HepG2 (cell line): ENCODE results near the gene MAPK9. TPM values are rescaled to one million over a fixed set of nuclear protein-coding genes. Genes with fewer than 3 reads are reported as not detected.

Experiments used
- ATAC-seq: fragments of 200-7000 bp; cut with Tn5 transposase; 3 replicates; pipeline ENCODE4 v1.9.1; 2020; ENCODE audit warnings: mild to moderate bottlenecking, moderate library complexity
- BruUV-seq: library from RNA; stranded (reverse); fragments of 400-500 nt; replicated peaks from 2 replicates; lab custom pipeline; 2021; lab: Mats Ljungman, UMichigan
- CTCF ChIA-PET: fragments of 300-600 bp; formaldehyde crosslinking; extraction: SDS; loops from one replicate; lab custom pipeline; 2021; ENCODE audit warnings: low total read pairs, inconsistent platforms, low intra/inter-chr PET ratio; lab: Yijun Ruan, JAX
- POLR2A ChIA-PET: fragments of 350-600 bp; sonication (Branson Sonifier 250); formaldehyde crosslinking; loops from one replicate; lab custom pipeline; 2020; ENCODE audit warnings: antibody characterized with exemption, inconsistent platforms; lab: Yijun Ruan, JAX
- DNase-seq: peaks from one replicate; pipeline ENCODE4 v3.0.0-alpha.2; 2015; ENCODE audit warnings: low spot score
- FAIRE-seq: peaks from 3 replicates; lab custom pipeline; 2011; peaks lifted over from hg19 to GRCh38; lab: Jason Lieb, UNC
- H2AFZ ChIP-seq: one replicate; pipeline ENCODE4 v1.6.1; 2011; ENCODE audit warnings: low read length, inconsistent platforms
- H3K27ac ChIP-seq: fragments of 300-600 bp; 3 replicates; pipeline ENCODE4 v1.8.0; 2011; ENCODE audit warnings: mixed run types, mild to moderate bottlenecking, mixed read lengths, low read length, inconsistent platforms; ENCODE audit not compliant: insufficient read depth; ENCODE audit errors: extremely low read length
- H3K27me3 ChIP-seq, 2 experiments: fragments of 200-600 bp in 1 of 2; 2 replicates in 1 of 2; 3 replicates in 1 of 2; pipeline versions ENCODE4 v1.6.0 to v1.8.0; 2011; ENCODE audit warnings: low read length in 2 of 2, mild to moderate bottlenecking in 2 of 2, moderate library complexity in 2 of 2, inconsistent platforms in 1 of 2; ENCODE audit not compliant: insufficient read depth in 2 of 2, control insufficient read depth in 1 of 2
- H3K36me3 ChIP-seq, 2 experiments: fragments of 200-600 bp in 1 of 2; replicated peaks in 1 of 2; 2 replicates in 1 of 2; 3 replicates in 1 of 2; pipeline versions ENCODE4 v1.5.1 to v1.8.0; 2011; ENCODE audit warnings: low read length in 2 of 2, inconsistent platforms in 1 of 2; ENCODE audit not compliant: insufficient read depth in 2 of 2, control insufficient read depth in 1 of 2
- H3K4me1 ChIP-seq: 2 replicates; pipeline ENCODE4 v1.5.1; 2012; ENCODE audit warnings: low read length, inconsistent platforms; ENCODE audit not compliant: insufficient read depth
- H3K4me2 ChIP-seq: 2 replicates; pipeline ENCODE4 v1.6.0; 2011; ENCODE audit warnings: low read depth, low read length, inconsistent platforms
- H3K4me3 ChIP-seq, 3 experiments: fragments of 200-600 bp in 1 of 3; sonication (generic), shearing (Covaris generic) in 1 of 3; replicated peaks in 1 of 3; 2 replicates each; pipeline ENCODE4 v1.5.1; 2011 to 2016; ENCODE audit warnings: low read length in 3 of 3, inconsistent platforms in 2 of 3, low read depth in 2 of 3, mild to moderate bottlenecking in 2 of 3, control low read depth in 1 of 3, mixed read lengths in 1 of 3; ENCODE audit not compliant: insufficient read depth in 1 of 3
- H3K79me2 ChIP-seq: one replicate; pipeline ENCODE4 v1.6.1; 2011; ENCODE audit warnings: low read length, inconsistent platforms; ENCODE audit not compliant: insufficient read depth
- H3K9ac ChIP-seq: 2 replicates; pipeline ENCODE4 v1.6.0; 2011; ENCODE audit warnings: mild to moderate bottlenecking, low read depth, low read length, inconsistent platforms; ENCODE audit not compliant: insufficient read depth
- H3K9me3 ChIP-seq: 2 replicates; pipeline ENCODE4 v1.5.1; 2012; ENCODE audit warnings: mild to moderate bottlenecking, low read length
- H4K20me1 ChIP-seq: 2 replicates; pipeline ENCODE4 v1.6.0; 2011; ENCODE audit warnings: inconsistent platforms, mild to moderate bottlenecking, low read length, moderate library complexity; ENCODE audit not compliant: insufficient read depth
- ATF7-NPFF ChIP-seq: sonication (generic); formaldehyde crosslinking; IDR thresholded peaks from 2 replicates; pipeline ENCODE4 v1.8.1; 2023; ENCODE audit warnings: mild to moderate bottlenecking, low read depth, missing genetic modification reagents, moderate library complexity
- DR1 ChIP-seq: sonication (generic); formaldehyde crosslinking; IDR thresholded peaks from 2 replicates; pipeline ENCODE4 v1.8.0; 2021; ENCODE audit warnings: mild to moderate bottlenecking, missing genetic modification reagents, inconsistent platforms
- ESRRA ChIP-seq: sonication (generic); formaldehyde crosslinking; IDR thresholded peaks from 2 replicates; pipeline ENCODE4 v1.5.1; 2020; ENCODE audit warnings: mild to moderate bottlenecking, low read depth, missing genetic modification reagents
- FIP1L1 ChIP-seq: fragments of 200-400 bp; formaldehyde crosslinking; IDR thresholded peaks from 2 replicates; pipeline ENCODE4 v1.6.1; 2018; ENCODE audit warnings: low read depth, mild to moderate bottlenecking, low read length, moderate library complexity, borderline replicate concordance; ENCODE audit not compliant: insufficient read depth
- FOXK2 ChIP-seq: fragments of 450-650 bp; IDR thresholded peaks from 2 replicates; pipeline ENCODE4 v1.6.1; 2016
- KLF13 ChIP-seq: sonication (generic); formaldehyde crosslinking; IDR thresholded peaks from 2 replicates; pipeline ENCODE4 v1.4.0; 2020; ENCODE audit warnings: mild to moderate bottlenecking, missing genetic modification reagents
- NR1H2 ChIP-seq: sonication (generic); formaldehyde crosslinking; IDR thresholded peaks from 2 replicates; pipeline ENCODE4 v1.8.1; 2022; ENCODE audit warnings: low read depth, missing genetic modification reagents, borderline replicate concordance
- NR2F1 ChIP-seq, 2 experiments: fragments of 450-650 bp in 1 of 2; formaldehyde crosslinking in 1 of 2; IDR thresholded peaks; 2 replicates each; pipeline versions ENCODE4 v1.5.0 to v1.6.1; 2016 to 2020; ENCODE audit warnings: mild to moderate bottlenecking in 1 of 2, missing compliant biosample characterization in 1 of 2, missing genetic modification reagents in 1 of 2, moderate library complexity in 1 of 2
- RAD21 ChIP-seq: fragments of 450-650 bp; formaldehyde crosslinking; IDR thresholded peaks from 2 replicates; pipeline ENCODE4 v1.5.0; 2020; ENCODE audit warnings: mild to moderate bottlenecking
- SNRNP70 ChIP-seq: fragments of 200-400 bp; formaldehyde crosslinking; IDR thresholded peaks from 2 replicates; pipeline ENCODE4 v1.6.1; 2017; ENCODE audit warnings: mild to moderate bottlenecking, low read depth, low read length, moderate library complexity
- THYN1 ChIP-seq: sonication (generic); formaldehyde crosslinking; IDR thresholded peaks from 2 replicates; pipeline ENCODE4 v1.8.1; 2023; ENCODE audit warnings: low read depth, mild to moderate bottlenecking, moderate library complexity, missing genetic modification reagents, borderline replicate concordance
- ZNF354B ChIP-seq: sonication (generic); formaldehyde crosslinking; IDR thresholded peaks from 2 replicates; pipeline ENCODE4 v1.8.0; 2022; ENCODE audit warnings: mild to moderate bottlenecking, missing genetic modification reagents
- ZNF432 ChIP-seq: sonication (generic); formaldehyde crosslinking; IDR thresholded peaks from 2 replicates; pipeline ENCODE4 v1.5.0; 2020; ENCODE audit warnings: missing genetic modification reagents, mild to moderate bottlenecking, borderline replicate concordance
- ZNF644 ChIP-seq: IDR thresholded peaks from 2 replicates; pipeline ENCODE4 v1.6.1; 2016; ENCODE audit warnings: low read depth
- WGBS: methylation state at CpG from one replicate; pipeline ENCODE4 v1.1.6; 2017; ENCODE audit warnings: low lambda C conversion rate; 5-methylcytosine and 5-hydroxymethylcytosine counted together
- in situ Hi-C: cut with HindIII; loops from 2 replicates; pipeline ENCODE4 v1.10.0; 2017; ENCODE audit warnings: low pct_unique_long_range_greater_than_20kb; ENCODE audit not compliant: extremely low pct_ligation_motif_present
- intact Hi-C: fragments of 100-400 bp; cut with micrococcal nuclease; formaldehyde crosslinking; loops from one replicate; pipeline ENCODE4 v1.10.0; 2022; ENCODE audit not compliant: unreplicated experiment
- polyA plus RNA-seq, 8 experiments: library from polyadenylated mRNA; depleted of rRNA in 3 of 8; stranded (reverse) in 7 of 8; unstranded in 1 of 8; fragments of >200 nt; fragmentation: Illumina TruSeq in 4 of 8; extraction: Trizol in 4 of 8; gene quantifications; 2 replicates each; pipeline versions ENCODE4 v1.2.1 to v1.2.3, GENCODE V29; 2011 to 2016; ENCODE audit warnings: low read depth in 4 of 8, missing spikeins in 1 of 8, mixed read lengths in 1 of 8; ENCODE audit not compliant: insufficient read depth in 1 of 8
- total RNA-seq, 5 experiments: library from RNA; depleted of rRNA; stranded (reverse); fragments of >200 nt; fragmentation: Illumina TruSeq; extraction: Trizol; gene quantifications; 2 replicates each; pipeline ENCODE4 v1.2.3, GENCODE V29; 2016; ENCODE audit warnings: low read depth in 1 of 5
- TF ChIP-seq, protein P1 (sequence below): sonication (generic); formaldehyde crosslinking; IDR thresholded peaks from 2 replicates; pipeline ENCODE4 v1.5.0; 2020; ENCODE audit warnings: missing genetic modification reagents
- TF ChIP-seq, protein P2 (sequence below): sonication (generic); formaldehyde crosslinking; IDR thresholded peaks from 2 replicates; pipeline ENCODE4 v1.5.0; 2020; ENCODE audit warnings: missing genetic modification reagents, mild to moderate bottlenecking, borderline replicate concordance
- TF ChIP-seq, protein P3 (sequence below): sonication (generic); formaldehyde crosslinking; IDR thresholded peaks from 2 replicates; pipeline ENCODE4 v1.8.0; 2022; ENCODE audit warnings: mild to moderate bottlenecking, missing genetic modification reagents, moderate library complexity

Gene MAPK9
- total and polyA plus RNA-seq, 2 of the 13 experiments (the other 11 are each of a cell fraction or from before 2014, with no cell fraction given): 30.1 to 56.1 TPM

DNA sequence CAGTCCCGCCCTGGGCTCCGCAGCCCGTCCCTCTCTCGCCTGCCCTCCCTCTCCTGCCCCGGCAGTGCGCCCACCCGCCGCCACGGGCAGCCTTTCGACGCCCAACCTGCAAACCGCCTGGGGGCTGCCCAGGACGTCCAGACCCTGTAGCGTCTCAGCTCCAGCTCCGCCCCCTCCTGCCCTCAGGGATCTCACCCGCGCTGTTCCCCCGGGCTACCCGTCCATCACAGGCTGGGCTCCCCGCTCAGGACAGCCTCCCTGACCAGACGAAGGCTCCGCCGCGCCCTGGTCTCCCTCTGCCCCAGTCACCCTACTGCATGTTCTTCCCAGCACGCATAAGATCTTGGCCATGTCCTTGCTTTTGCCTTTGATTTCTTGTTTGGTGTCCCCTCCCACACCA, 84.3 kb downstream of the MAPK9 start:
- BruUV-seq: no TSS peak

More for the DNA sequence above, 84.3 kb downstream of the MAPK9 start:
- TF ChIP-seq, protein P1, sequence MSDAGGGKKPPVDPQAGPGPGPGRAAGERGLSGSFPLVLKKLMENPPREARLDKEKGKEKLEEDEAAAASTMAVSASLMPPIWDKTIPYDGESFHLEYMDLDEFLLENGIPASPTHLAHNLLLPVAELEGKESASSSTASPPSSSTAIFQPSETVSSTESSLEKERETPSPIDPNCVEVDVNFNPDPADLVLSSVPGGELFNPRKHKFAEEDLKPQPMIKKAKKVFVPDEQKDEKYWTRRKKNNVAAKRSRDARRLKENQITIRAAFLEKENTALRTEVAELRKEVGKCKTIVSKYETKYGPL (CRISPR knock-in tag): no peak
- no peak for TF ChIP-seq RAD21 (CRISPR knock-in tag)
- TF ChIP-seq, protein P2, sequence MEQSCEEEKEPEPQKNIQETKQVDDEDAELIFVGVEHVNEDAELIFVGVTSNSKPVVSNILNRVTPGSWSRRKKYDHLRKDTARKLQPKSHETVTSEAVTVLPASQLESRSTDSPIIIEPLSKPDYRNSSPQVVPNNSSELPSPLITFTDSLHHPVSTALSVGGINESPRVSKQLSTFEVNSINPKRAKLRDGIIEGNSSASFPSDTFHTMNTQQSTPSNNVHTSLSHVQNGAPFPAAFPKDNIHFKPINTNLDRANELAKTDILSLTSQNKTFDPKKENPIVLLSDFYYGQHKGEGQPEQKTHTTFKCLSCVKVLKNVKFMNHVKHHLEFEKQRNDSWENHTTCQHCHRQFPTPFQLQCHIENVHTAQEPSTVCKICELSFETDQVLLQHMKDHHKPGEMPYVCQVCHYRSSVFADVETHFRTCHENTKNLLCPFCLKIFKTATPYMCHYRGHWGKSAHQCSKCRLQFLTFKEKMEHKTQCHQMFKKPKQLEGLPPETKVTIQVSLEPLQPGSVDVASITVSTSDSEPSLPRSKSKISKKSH (CRISPR knock-in tag): no peak
- TF ChIP-seq ZNF432 (CRISPR knock-in tag): no peak
- TF ChIP-seq ZNF644 (CRISPR knock-in tag): no peak
- no peak for TF ChIP-seq DR1 (CRISPR knock-in tag)
- TF ChIP-seq SNRNP70: no peak
- no peak for TF ChIP-seq KLF13 (CRISPR knock-in tag)
- TF ChIP-seq, protein P3, sequence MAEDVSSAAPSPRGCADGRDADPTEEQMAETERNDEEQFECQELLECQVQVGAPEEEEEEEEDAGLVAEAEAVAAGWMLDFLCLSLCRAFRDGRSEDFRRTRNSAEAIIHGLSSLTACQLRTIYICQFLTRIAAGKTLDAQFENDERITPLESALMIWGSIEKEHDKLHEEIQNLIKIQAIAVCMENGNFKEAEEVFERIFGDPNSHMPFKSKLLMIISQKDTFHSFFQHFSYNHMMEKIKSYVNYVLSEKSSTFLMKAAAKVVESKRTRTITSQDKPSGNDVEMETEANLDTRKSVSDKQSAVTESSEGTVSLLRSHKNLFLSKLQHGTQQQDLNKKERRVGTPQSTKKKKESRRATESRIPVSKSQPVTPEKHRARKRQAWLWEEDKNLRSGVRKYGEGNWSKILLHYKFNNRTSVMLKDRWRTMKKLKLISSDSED (CRISPR knock-in tag): no peak
- no peak for TF ChIP-seq ZNF354B (CRISPR knock-in tag)
- TF ChIP-seq NR2F1 (CRISPR knock-in tag; IDR thresholded peaks at IDR 0.05): no peak
- TF ChIP-seq ESRRA: no peak
- no peak for TF ChIP-seq ATF7-NPFF (CRISPR knock-in tag)
- no peak for TF ChIP-seq FOXK2
- no peak for TF ChIP-seq NR1H2 (CRISPR knock-in tag)
- TF ChIP-seq THYN1 (CRISPR knock-in tag): no peak
- TF ChIP-seq FIP1L1: no peak
- TF ChIP-seq, all 625 proteins: peak for 0
- peaks cover 0 to 17% of the 10 kb centered on the region in 2 experiments; a peak in 3 of 5 replicates for H3K27me3 ChIP-seq
- FAIRE-seq (no peak), ATAC-seq (no peak), DNase-seq (no peak)
- no peaks in the 10 kb centered on the region for H3K36me3 ChIP-seq
- H2AFZ ChIP-seq: no peak overlapping the region
- ChIA-PET POLR2A (no interaction called here), CTCF (no interaction called here)
- peaks cover 11% of the 10 kb centered on the region for H3K4me1 ChIP-seq
- 0 out of 2 replicates have a peak, but pooled peaks cover 2% of the 10 kb centered on the region for H4K20me1 ChIP-seq
- H3K79me2 ChIP-seq: no peaks in the 10 kb centered on the region
- intact Hi-C loops: loop anchor here (10.0 kb wide), 2 partner anchors 83 to 87 kb away; partner anchors contain the start of gene MAPK9
- no peak overlapping the region for H3K4me2 ChIP-seq
- no peaks in the 10 kb centered on the region for H3K9me3 ChIP-seq
- no peak overlapping the region for H3K4me3 ChIP-seq
- H3K9ac ChIP-seq: no peak overlapping the region
- H3K27ac ChIP-seq: no peak overlapping the region
- WGBS: 94% methylated on average over 22 of the region's 25 CpGs
- in situ Hi-C loops: loop anchor here (5.0 to 25.0 kb wide), 3 partner anchors 75 to 255 kb away; no protein-coding TSS in a partner anchor
